HG02759 (cell line): ENCODE results near the gene RSBN1.
A peak's percentile ranks its signal among the peaks of the same experiment; 100 is the strongest.
"Not testable (repeated sequence)": the region's sequence is repeated elsewhere in the genome, so short reads cannot be mapped to it uniquely, and the experiment has no call there.

Experiments used
- ATAC-seq: cut with Tn5 transposase; IDR thresholded peaks from one replicate; pipeline ENCODE4 v1.9.1; 2021; ENCODE audit warnings: mild to moderate bottlenecking, moderate library complexity; ENCODE audit not compliant: unreplicated experiment

RSBN1 gene

DNA sequence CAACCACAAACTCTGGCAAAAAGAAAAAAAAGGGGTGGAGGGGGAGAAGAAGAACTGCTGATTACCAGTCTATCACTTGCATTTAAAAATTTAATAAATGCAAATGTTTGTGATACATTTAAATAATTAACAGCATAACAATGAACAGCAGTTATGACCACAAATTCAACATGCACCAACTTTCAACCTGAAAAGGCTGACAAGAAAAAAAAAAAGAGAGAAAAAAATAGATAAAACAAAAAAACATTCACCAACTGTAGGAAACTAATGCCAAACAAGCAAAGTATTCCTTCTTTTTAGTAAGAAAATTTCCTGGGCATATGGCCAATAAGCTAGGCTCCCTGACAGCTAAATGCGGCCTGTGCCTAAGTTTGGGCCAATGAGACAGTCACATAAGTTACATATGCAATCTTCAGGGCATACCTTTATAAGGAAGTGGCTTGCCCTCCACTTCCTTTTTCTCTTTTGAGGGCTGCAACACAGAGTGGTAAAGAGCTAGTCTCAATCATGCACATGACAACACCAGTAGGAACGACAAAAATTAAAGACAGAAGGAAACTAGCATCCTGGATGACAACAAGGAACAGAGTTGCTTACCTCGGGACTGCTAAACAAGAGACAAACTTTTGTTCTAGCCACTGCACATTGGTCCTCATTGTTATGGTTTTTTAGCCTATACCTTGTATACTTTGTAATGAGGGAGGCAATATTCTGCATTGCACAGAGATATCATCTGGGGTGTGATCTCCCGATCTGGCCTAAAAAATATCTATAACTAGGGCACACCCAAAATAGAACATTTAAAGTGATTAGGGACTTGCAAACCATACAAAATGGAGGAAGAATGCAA lies 28.8 kb downstream of the RSBN1 start:
- peak; percentile 84 for ATAC-seq

DNA sequence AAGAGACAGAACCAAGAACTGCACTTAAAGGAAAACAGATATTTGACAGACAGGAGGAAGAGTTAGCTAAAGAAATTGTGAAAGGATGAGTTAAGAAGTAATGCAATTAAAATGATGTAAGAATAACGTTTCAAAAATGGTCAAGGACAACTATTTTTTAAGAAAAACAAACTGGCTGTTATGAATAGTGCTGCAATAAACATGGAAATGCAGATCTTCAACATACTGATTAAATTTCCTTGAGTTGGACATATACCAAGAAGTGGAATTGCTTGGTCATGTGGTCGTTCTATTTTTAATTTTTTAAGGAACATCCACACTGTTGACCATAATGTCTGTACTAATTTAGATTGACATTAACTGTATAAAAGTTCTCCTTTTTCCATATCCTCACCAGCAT lies 29.9 kb downstream of the RSBN1 start:
- ATAC-seq = no peak

DNA sequence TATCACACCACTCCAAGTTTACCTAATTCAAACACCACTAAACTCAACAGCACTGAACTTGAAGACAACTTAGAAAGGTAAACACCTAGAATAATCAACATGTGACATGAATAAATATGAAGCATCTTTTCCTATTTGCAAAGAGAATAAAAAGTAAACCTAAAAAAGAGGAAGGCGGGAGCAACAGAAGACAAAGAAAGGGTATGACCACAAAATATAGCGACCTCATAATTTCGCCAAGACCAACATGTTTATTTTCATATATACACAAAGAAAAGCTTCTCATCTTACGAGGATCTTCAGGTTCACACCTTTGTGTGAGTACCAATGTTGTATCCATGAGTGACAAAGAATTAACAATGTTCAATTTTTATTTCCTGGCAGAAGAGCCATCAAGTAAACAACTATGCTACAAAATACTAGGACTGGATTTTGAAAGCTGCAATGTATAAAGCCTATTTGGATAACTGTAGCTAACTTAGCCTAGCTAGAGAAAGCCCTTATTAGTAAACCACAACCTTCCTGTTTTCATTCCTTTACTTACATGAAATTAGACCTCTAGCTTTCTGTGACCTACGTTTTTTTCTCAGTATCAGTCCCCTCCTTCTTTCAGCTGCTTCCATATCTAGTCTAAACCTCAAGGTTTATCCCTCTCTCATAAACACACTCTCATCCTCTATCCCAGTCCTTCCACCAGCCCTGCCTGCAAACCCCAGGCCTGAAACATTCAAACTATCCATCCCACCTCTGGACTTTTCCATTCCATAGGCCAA lies 31.7 kb downstream of the RSBN1 start:
- peak; percentile 47 for ATAC-seq

DNA sequence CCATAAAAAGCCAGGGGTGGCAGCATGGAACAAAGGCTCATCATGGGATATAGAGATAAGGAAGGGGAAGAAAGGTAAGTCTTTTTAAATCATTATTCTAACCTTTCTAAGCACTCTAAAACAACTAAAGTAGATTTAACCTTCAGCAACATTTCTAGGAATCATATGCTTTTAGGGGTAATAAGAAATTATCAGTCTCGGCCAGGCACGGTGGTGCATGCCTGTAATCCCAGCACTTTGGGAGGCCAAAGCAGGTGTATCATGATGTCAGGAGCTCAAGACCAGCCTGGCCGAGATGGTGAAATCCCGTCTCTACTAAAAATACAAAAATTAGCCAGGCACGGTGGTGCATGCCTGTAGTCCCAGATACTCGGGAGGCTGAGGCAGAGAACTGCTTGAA lies 32.7 kb downstream of the RSBN1 start:
- no peak for ATAC-seq

DNA sequence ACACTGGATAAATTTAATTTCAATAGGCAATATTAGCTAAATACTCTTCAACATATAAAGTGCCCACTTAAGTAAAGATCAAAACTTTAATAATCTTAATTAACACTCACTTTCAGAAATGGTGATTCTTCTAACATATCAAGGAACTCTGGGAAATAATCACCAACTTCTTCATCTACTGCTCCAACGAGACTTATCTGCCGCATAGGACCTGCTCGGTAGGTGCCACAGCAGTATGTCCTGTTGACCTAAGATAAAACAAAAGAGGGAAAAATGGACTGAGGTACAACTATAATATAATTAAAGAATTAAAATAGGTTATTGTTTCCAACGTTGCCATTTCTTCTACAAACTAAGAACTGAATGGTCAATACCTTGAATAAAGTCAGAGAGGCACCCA lies 34.7 kb downstream of the RSBN1 start:
- ATAC-seq = no peak

DNA sequence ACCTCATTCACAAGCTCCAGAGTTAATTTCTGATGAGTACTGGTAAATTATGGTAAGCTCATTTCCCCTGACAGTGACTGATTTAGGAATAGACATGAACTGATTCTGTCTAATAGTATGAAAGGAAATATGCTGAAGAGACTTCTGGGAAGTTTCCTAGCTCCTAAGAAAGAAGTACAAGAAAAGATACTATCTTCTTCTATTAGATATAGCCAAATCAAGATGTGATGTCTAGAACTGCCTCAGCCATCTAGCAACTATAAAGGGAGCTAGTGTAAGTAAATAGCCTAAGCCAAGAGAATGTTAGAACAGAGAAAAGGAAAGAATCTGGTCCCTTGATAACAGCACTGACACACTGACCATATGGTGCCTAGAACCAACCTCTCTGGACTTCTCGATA lies 42.2 kb downstream of the RSBN1 start:
- no peak for ATAC-seq

DNA sequence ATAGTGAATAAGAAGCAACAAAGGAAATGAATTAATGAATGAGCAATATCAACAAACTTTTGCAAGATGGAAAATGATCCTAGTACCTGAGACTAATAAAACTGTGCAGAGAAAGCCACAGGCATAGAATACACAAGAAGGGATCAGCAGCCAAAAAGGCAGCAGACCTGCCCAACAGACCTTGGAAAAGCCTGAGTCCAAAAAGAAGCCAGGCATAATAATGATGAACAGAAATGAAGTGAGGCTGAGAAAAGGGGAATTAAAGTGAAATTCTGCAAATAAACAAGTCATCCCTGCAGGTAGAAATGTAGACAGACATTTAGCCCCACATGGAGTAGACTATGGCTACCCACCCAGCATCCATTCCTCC lies 42.7 kb downstream of the RSBN1 start:
- ATAC-seq = no peak

DNA sequence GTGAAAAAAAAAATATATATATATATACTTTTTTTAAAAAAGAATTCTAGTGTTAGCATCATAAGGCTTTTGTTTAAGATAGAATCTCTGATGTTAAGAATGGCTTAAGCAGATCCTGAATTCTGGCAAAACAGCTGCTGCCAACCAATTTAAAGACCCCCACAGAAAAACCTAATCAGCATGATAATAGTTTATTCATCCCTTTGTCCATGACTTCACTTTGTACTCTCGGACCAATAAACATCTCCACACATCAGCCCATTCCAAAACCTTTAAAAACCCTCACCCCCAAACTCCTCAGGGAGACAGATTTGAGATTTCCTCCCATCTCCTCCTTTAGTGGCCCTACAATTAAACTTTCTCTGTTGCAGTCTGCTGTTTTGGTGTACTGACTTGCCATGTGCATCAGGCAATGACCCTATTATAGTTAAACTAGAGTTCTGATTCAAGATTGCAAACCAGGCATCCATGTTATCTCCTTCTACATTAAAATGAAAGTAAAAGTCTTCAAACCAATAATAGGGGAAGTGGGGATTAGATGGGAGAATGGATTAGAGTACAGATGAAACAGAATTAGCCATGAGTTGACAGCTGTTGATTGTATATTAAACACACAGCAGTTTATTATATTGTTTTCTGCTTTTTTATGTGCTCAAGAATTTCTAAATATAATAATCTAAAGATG lies 43.2 kb downstream of the RSBN1 start:
- ATAC-seq = no peak

DNA sequence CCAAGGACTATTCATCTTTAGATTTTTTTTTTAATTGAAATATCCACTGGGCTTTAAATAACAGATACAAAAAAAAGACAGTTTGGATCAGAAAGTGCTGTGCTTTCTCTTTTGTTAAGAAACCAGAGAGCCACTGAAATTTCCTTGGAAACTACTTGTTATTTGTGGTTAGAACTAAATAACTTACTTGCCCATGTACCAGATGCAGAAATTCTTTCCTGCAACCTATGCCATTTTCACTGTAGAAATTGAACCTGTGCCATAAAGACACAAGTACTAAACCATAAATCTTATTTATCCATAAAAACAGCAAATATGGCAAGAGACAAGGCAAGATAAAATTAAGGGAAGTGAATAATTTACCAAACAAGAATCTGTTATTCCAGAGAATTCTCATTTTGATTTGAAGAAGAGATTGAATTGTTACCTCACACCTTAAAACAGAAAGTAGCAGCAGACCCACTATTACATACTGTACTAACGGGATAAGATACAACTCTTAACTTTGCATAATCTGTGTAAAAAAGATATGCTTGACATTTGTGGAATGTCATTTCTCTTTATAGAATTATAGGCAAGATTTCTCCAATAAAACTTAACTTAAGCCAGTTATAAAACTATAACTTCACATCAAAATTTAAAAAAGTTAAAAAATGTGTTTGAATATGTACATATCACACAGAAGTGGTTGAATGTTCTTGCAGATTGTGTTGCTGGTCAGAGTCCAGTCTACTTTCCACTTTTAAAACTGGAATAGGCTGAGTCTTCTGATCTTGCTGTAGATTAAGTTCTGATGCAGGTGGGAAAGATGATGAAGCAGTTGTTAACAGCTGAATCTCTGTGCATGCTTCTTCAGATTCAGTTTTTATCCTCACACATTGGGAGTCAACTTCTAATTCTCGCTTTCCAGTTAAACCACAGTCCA lies 46.7 kb downstream of the RSBN1 start:
- ATAC-seq = no peak

DNA sequence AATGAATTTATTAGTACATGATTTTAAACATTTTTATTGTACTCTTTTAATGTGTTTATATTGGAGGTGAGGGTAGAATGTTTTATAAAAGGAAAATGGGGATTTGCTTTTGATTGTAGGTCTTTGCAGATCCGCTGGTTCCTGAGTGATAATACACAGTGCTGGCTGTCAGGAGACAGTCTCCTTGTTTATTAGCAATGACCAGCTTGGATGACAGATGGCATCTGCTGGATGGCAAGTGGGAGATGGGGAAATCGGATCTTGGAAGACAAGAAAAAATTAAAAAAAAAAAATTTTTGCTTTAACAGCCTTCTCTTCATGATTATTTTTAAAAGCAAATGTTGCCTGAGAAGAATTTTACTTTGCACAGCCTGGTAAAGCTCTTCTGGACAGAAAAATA lies 48.6 kb downstream of the RSBN1 start:
- ATAC-seq = no peak

DNA sequence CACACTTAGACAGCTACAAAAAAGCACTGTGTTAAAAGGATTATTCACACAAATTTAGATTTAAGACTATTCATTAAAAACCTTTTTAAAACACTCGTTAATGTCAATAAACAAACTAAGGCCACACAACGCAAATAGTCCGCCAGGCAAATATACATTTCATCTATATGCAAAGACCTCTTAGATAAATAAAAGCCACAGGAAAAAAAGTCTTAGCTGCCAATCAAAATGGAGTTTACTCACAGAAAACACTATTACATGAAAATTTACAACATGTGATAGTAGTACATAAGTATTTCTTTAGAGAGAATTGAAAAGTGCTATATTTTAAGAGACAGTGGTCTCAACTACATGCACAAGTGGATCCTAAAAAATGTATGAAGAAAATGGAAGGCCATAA lies 50.3 kb downstream of the RSBN1 start:
- no peak for ATAC-seq

DNA sequence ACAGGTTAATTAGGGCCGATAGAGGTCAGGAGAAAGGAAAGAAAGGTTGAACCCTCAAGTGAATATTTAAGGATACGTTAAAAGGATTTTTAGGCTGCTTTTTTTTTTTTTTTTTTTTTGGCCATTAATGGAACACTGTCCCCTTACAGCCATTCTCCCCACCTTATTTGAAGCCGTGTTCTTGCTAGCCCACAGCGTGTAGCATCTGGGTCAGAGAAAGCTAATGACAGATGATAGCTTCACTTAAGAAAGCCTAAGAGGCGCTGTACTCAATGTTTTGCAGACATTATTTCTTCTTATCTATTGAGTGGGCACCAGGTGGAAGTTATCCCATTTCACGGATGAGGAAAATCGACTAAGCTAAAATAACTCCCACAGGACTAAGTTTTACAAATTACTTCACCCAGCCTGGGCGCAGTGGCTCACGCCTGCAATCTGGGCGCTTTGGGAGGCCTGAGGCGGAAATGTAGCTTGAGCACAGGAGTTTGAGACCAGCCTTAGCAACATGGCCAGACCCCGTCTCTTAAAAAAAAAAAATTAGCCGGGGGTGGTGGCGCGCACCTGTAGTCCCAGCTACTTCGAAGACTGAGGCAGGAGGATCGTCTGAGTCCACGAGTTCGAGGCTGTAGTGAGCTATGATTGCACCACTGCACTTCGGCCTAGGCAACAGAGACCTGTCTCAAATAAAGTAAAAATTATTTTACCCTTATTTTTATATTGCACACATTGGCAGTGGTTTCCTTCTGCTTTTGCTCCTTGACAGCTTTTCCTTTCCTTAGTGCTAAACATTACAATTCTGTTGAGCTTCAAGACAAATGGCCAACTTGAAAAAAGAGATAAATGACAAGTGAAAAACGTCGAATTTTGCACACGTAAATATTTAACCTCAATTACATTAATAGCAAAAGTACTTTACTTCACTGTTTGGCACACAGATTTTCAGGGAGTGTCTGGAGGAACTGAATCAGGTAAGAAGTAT lies 51.9 kb downstream of the RSBN1 start:
- no peak for ATAC-seq

DNA sequence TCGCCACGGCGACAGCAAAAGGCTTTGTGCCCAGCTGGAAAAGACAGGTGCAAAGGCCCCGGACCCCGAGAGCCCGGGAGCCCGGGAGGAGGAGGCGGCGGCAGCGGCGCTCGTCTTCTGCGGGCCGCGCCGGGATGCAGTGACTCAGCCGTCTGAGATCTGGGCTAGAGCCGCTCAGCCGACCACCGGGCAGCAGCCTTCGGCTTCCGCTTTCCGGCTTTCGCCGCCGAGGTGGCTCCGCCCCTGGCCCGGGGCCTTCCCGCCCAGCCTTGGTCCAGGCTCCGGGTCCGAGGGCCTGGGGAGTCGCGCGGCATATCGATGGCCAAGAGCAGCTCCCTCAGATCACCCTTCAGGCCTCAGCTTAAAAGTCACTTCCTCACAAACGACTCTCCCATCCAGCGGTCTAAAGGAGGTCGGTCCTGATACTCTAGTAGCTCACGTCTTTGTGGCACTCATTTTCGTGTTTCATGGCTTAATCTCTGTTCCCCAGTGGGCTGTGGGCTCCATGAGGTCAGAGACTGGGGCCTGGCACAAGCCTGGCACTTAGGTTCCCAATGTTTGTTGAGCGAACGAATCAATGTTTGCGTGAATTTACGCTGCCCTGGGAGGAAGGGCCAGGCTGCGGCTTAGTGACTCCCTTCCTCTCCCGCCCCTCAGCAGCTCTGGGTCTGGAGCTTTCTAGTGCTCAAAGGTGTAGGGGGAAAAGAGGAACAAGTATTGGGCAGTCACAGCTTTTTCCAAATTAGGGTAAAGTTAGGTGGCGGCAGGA lies 52.8 kb downstream of the RSBN1 start, which contains the start of gene PHTF1:
Gene PHTF1, minus strand, starts transcription at position 154 of the 769 bp plus-strand sequence. CDS start 783 bp downstream, outside the sequence.
- peak; percentile 88 for ATAC-seq

DNA sequence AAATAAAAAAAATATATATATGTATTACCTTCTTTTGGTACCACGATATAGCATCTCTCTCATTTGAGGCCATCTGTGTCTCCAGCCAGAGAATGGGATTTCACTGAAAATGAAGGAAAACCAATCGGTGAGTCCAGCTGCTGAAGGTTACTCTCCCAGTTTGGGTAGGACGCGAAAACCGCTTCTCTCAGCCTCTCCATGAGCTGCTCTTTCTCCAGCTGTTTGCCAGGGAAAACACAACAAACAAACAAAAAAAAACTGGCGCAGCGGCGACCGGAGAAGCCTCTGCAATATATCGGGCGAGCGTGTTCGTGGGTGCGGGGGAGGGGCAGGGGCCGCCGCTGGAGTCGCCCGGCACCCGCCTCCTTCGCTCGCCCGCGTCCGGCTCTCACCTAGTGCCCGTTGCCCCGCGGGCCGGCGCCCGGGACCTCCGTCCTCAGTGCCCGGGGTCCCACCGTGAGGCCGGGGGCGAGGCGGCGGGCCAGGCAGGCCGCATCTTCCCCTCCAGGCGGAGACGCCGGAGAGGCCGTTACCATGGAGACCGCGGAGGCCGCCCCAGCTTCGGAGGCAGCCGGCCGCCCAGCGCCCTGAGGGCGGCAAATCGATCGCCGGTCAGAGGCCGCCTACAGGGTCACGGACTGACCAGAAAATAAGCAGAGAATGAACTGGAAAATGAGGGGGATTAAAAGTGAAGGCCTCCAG lies 53.5 kb downstream of the RSBN1 start:
- ATAC-seq = peak; percentile 70

DNA sequence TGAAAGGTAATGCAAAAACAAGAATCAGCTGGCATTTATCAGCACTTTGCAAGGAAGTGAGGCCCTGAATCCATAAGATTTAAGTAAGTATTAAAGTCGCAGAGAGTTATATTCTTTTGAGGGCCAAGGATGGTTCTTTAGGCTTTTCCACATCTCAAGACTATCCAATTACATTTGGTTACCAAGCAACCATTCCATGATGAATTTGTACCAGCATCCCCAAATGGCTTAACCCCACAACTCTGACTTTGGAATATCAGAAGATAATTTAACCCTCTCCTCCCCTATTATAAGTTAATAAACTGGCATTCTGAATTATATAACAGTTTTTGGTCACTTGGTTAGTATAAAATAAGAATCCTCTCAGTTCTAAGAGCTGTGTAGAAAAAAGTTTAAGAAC lies 55.8 kb downstream of the RSBN1 start:
- ATAC-seq = no peak

DNA sequence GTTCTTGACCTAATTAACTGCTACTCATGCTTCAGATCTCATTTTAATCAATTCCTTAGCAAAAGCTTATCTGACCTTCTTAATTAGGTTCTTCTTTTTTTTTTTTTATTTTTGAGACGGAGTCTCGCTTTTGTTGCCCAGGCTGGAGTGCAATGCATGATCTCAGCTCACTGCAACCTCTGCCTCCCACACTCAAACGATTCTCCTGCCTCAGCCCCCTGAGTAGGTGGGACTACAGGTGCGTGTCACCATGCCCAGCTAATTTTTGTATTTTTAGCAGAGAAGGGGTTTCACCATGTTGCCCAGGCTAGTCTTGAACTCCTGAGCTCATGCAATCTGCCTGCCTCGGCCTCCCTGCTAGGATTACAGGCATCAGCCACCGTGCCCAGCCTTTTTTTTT lies 58.9 kb downstream of the RSBN1 start:
- ATAC-seq = not testable (repeated sequence)

DNA sequence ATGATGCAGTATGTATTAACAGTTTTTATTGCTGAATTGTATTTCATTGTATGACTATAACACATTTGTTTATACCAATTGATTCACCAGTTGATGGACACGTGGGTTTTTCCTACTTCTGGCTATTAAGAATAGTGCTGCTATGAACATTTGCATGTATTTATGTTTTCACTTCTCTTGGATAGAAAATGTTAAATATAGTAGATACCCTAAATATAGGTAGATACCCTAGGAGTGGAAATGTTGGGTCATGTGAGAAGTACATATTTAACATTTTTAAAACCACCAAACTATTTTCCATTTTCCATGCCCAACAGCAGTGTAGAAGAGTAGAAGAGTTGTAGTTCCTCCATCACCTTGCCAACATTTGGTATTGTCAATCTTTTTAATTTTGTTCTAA lies 60.8 kb downstream of the RSBN1 start:
- ATAC-seq = no peak

DNA sequence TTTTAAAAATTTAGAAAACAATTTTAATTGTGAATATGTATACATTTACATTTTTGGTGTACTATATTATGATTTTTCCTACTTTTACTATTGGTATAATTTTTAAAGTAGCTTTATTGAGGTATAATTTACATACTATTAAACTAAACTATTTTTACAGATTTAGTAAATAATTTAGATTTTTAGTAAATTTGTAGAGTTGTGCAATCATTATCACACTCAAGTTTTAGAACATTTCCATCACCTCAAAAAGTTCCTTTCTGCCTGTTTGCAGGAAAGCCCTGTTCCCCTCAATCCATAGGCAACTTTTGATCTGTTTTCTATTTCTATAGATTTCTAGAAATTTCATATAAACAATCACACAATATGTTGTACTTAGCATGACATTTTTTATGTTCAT lies 61.2 kb downstream of the RSBN1 start:
- no peak for ATAC-seq
